Measurements from ENCODE around the gene CENPB. TPM values are rescaled to one million over a fixed set of nuclear protein-coding genes. Genes with fewer than 3 reads are reported as not detected.

CENPB gene
- polyA plus RNA-seq, 1 of the 3 experiments (the other 2 are of a cell fraction) = 41.2 TPM

GRCh38 chr20:3741836-3742458 lies 44.6 kb downstream of the CENPB start:
- ChIA-PET CTCF (interaction anchor here (0.9 to 3.5 kb wide), 6 partner anchors 9 to 76 kb away, joined by 3 to 25 read pairs (median 7); no protein-coding TSS in a partner anchor), POLR2A (no interaction called here)
- H3K4me3 ChIP-seq (ENCODE audit: low read depth in 2 of 2, low read length in 1 of 2) = no peak overlapping the region
- TF ChIP-seq MAX (IDR thresholded peaks at IDR 0.05; ENCODE audit: low read depth) (no peak), EZH2phosphoT487 (IDR thresholded peaks at IDR 0.05; ENCODE audit: borderline replicate concordance, low read depth) (no peak), USF1 (IDR thresholded peaks at IDR 0.05; ENCODE audit: borderline replicate concordance, low read depth) (no peak), EP300 (IDR thresholded peaks at IDR 0.05; ENCODE audit: borderline replicate concordance in 1 of 2, low read depth in 1 of 2, low read length in 1 of 2) (no peak), IRF3 (IDR thresholded peaks at IDR 0.05; ENCODE audit: low read depth, low read length) (no peak), NFIC (IDR thresholded peaks at IDR 0.05; ENCODE audit: borderline replicate concordance) (no peak), POLR2AphosphoS5 (IDR thresholded peaks at IDR 0.05; ENCODE audit: low read depth, low read length) (no peak), CTCF (IDR thresholded peaks at IDR 0.05) (no peak)
- no peaks in the 10 kb centered on the region for H3K9me3 ChIP-seq
- peak; percentile 58 for DNase-seq
- no peaks in the 10 kb centered on the region for H3F3A ChIP-seq (replicated peaks; ENCODE audit: insufficient read depth)
- H3K4me2 ChIP-seq = no peak overlapping the region
- no peaks in the 10 kb centered on the region for H3K79me2 ChIP-seq (ENCODE audit: insufficient read depth)
- no peak overlapping the region for H3K9ac ChIP-seq
- H2AFZ ChIP-seq (ENCODE audit: low read depth) = no peak overlapping the region
- H4K20me1 ChIP-seq (ENCODE audit: insufficient read depth) = no peaks in the 10 kb centered on the region
- H3K27ac ChIP-seq (ENCODE audit: low read depth in 2 of 2, low read length in 1 of 2) = no peak overlapping the region
- 45% methylated on average over 5 of the region's 7 CpGs for WGBS (ENCODE audit: low lambda C conversion rate)
- H3K9me2 ChIP-seq = no peaks in the 10 kb centered on the region
- H3K27me3 ChIP-seq (ENCODE audit: insufficient read depth) = no peaks in the 10 kb centered on the region
- H3K4me1 ChIP-seq (ENCODE audit: control insufficient read depth in 1 of 2, insufficient read depth in 2 of 2, low read depth in 1 of 2, low read length in 1 of 2) = peaks cover 0 to 25% of the 10 kb centered on the region in 2 experiments; a peak in 1 of 4 replicates
- H3K36me3 ChIP-seq (replicated peaks in 1 of 2; ENCODE audit: control insufficient read depth in 1 of 2, insufficient read depth in 2 of 2, low read length in 1 of 2) = no peaks in the 10 kb centered on the region

GRCh38 chr20:3740615-3741301 lies 45.8 kb downstream of the CENPB start:
- H3K4me1 ChIP-seq (ENCODE audit: control insufficient read depth in 1 of 2, insufficient read depth in 2 of 2, low read depth in 1 of 2, low read length in 1 of 2) = peaks cover 0 to 25% of the 10 kb centered on the region in 2 experiments; a peak in 1 of 4 replicates
- no peaks in the 10 kb centered on the region for H3K36me3 ChIP-seq (replicated peaks in 1 of 2; ENCODE audit: control insufficient read depth in 1 of 2, insufficient read depth in 2 of 2, low read length in 1 of 2)
- H3K27ac ChIP-seq (ENCODE audit: low read depth in 2 of 2, low read length in 1 of 2) = no peak overlapping the region
- H2AFZ ChIP-seq (ENCODE audit: low read depth) = no peak overlapping the region
- no peak for DNase-seq
- no peaks in the 10 kb centered on the region for H3K79me2 ChIP-seq (ENCODE audit: insufficient read depth)
- no peak overlapping the region for H3K9ac ChIP-seq
- POLR2A ChIA-PET = no interaction called here
- H3K27me3 ChIP-seq (ENCODE audit: insufficient read depth) = no peaks in the 10 kb centered on the region
- CTCF ChIA-PET = interaction anchor here (0.6 to 3.5 kb wide), 9 partner anchors 10 to 78 kb away, joined by 3 to 25 read pairs (median 6); no protein-coding TSS in a partner anchor
- no peak overlapping the region for H3K4me3 ChIP-seq (ENCODE audit: low read depth in 2 of 2, low read length in 1 of 2)
- 84% methylated on average over 11 of the region's 15 CpGs for WGBS (ENCODE audit: low lambda C conversion rate)
- no peaks in the 10 kb centered on the region for H3F3A ChIP-seq (replicated peaks; ENCODE audit: insufficient read depth)
- H3K4me2 ChIP-seq = no peak overlapping the region
- H3K9me3 ChIP-seq = no peaks in the 10 kb centered on the region
- H3K9me2 ChIP-seq = no peaks in the 10 kb centered on the region
- H4K20me1 ChIP-seq (ENCODE audit: insufficient read depth) = no peaks in the 10 kb centered on the region
- TF ChIP-seq USF1 (IDR thresholded peaks at IDR 0.05; ENCODE audit: borderline replicate concordance, low read depth) (no peak), EZH2phosphoT487 (IDR thresholded peaks at IDR 0.05; ENCODE audit: borderline replicate concordance, low read depth) (no peak), RFX5 (IDR thresholded peaks at IDR 0.05; ENCODE audit: low read length) (no peak), RXRA (IDR thresholded peaks at IDR 0.05; ENCODE audit: borderline replicate concordance, low read depth) (no peak), FOXJ3 (CRISPR knock-in tag; IDR thresholded peaks at IDR 0.05) (no peak), YY1 (IDR thresholded peaks at IDR 0.05; ENCODE audit: low read depth) (no peak), MEF2A (IDR thresholded peaks at IDR 0.05; ENCODE audit: borderline replicate concordance, low read depth) (no peak), FOSL2 (IDR thresholded peaks at IDR 0.05; ENCODE audit: borderline replicate concordance, low read depth) (no peak), RCOR1 (IDR thresholded peaks at IDR 0.05; ENCODE audit: low read length) (no peak), ELF1 (IDR thresholded peaks at IDR 0.05) (no peak), EP300 (IDR thresholded peaks at IDR 0.05; ENCODE audit: borderline replicate concordance in 1 of 2, low read depth in 1 of 2, low read length in 1 of 2) (no peak), RAD21 (IDR thresholded peaks at IDR 0.05; ENCODE audit: low read length) (no peak)
